HG03025 (cell line): ENCODE results near the gene TMEM120B.

Source experiments
- ATAC-seq: cut with Tn5 transposase; IDR thresholded peaks from one replicate; pipeline ENCODE4 v1.9.1; 2021; ENCODE audit warnings: mild to moderate bottlenecking, moderate library complexity; ENCODE audit not compliant: unreplicated experiment, low FRiP score

TMEM120B gene

DNA sequence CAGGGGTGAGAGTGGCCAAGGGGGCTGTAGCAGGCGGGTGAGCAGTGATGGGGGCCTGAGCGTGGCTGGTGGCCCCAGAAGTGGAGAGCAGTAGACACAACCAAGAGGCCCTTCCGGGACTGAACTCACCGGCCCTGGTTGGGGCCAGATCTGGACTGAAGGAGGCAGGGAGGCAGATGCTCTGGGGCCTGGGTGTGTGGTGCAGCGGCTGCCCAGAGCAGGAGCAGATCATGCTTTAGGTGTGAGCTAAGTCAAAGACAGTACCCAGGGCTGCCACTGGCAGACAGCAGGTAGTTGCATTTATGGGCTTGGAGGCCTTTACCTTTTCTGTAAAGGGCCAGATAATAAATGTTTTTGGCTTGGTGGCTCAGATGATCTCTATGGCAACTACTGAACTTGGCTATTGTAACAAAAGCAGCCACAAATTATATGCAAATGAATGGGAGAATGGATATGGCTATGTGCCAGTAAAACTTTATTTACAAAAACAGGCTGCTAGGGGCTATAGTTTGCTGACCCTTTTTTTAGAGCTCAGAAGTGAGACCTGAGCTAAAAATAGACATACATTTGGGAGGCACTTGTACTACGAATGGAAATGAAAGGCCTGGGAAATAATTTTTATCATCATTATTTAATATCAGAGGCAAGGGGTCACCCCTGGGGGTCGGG is 116.8 kb downstream of the TMEM120B start:
- no peak for ATAC-seq

DNA sequence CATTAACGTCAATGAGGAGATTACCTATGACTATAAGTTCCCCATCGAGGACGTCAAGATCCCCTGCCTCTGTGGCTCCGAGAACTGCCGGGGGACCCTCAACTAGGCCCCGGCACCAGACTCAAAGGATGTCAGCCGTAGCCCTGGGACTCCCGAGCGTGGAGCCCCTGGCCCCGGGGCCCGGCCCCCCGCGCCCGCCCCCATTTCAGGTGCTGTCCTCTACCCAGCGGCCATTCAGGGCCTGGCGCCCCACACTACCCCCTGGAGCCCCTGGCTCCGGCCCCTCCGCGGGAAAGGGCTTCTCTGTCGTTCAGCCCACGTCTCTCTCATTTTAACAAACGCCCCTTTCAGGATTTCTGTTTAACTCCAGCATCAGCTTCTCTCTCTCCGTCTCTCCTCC is 117.6 kb downstream of the TMEM120B start:
- no peak for ATAC-seq

GRCh38 chr12:121830588-121831265 is 118.2 kb downstream of the TMEM120B start:
- no peak for ATAC-seq
